ENCODE measurements around the gene MYNN. TPM values are rescaled to one million over a fixed set of nuclear protein-coding genes. Genes with fewer than 3 reads are reported as not detected.

MYNN gene
- total RNA-seq, 1 experiment from 2014 or later = 16.2 TPM

DNA sequence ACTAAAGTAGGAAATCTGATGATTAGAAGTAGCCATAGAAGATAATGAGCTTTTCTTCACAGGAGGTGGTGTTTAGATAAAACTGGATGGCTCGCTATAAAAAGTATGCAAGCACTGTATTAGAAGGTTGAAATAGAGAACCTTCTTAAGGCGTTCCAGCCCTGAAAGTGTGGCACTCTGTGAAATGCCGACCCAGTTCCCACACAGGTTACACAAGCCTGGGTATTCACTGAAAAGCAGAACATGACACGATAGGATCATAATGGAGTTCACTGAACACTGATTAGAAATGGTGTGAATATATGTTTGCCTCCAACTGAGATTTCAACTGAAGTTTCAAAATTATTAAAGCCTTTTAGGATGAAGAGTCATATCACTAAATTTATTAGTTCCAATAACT lies 54.5 kb downstream of the MYNN start:
- TF ChIP-seq, protein P1, sequence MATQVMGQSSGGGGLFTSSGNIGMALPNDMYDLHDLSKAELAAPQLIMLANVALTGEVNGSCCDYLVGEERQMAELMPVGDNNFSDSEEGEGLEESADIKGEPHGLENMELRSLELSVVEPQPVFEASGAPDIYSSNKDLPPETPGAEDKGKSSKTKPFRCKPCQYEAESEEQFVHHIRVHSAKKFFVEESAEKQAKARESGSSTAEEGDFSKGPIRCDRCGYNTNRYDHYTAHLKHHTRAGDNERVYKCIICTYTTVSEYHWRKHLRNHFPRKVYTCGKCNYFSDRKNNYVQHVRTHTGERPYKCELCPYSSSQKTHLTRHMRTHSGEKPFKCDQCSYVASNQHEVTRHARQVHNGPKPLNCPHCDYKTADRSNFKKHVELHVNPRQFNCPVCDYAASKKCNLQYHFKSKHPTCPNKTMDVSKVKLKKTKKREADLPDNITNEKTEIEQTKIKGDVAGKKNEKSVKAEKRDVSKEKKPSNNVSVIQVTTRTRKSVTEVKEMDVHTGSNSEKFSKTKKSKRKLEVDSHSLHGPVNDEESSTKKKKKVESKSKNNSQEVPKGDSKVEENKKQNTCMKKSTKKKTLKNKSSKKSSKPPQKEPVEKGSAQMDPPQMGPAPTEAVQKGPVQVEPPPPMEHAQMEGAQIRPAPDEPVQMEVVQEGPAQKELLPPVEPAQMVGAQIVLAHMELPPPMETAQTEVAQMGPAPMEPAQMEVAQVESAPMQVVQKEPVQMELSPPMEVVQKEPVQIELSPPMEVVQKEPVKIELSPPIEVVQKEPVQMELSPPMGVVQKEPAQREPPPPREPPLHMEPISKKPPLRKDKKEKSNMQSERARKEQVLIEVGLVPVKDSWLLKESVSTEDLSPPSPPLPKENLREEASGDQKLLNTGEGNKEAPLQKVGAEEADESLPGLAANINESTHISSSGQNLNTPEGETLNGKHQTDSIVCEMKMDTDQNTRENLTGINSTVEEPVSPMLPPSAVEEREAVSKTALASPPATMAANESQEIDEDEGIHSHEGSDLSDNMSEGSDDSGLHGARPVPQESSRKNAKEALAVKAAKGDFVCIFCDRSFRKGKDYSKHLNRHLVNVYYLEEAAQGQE (IDR thresholded peaks at IDR 0.05; ENCODE audit: insufficient read depth in 1 of 2, low read depth in 2 of 2, low read length in 1 of 2) = no peak
- TF ChIP-seq, protein P2, sequence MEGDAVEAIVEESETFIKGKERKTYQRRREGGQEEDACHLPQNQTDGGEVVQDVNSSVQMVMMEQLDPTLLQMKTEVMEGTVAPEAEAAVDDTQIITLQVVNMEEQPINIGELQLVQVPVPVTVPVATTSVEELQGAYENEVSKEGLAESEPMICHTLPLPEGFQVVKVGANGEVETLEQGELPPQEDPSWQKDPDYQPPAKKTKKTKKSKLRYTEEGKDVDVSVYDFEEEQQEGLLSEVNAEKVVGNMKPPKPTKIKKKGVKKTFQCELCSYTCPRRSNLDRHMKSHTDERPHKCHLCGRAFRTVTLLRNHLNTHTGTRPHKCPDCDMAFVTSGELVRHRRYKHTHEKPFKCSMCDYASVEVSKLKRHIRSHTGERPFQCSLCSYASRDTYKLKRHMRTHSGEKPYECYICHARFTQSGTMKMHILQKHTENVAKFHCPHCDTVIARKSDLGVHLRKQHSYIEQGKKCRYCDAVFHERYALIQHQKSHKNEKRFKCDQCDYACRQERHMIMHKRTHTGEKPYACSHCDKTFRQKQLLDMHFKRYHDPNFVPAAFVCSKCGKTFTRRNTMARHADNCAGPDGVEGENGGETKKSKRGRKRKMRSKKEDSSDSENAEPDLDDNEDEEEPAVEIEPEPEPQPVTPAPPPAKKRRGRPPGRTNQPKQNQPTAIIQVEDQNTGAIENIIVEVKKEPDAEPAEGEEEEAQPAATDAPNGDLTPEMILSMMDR (IDR thresholded peaks at IDR 0.05) = no peak
- ChIA-PET CTCF (interaction anchor here (0.6 kb wide), 1 partner anchor 588 kb away, joined by 3 read pairs; no protein-coding TSS in a partner anchor), POLR2A (no interaction called here)
- Histone ChIP-seq H3K9me3 (ENCODE audit: control insufficient read depth, insufficient read depth, low read depth, low read length) (no peaks in the 10 kb centered on the region), H3K27me3 (ENCODE audit: control insufficient read depth, insufficient read depth, low read length) (peaks cover 8% of the 10 kb centered on the region), H3K4me3 (ENCODE audit: low read depth in 2 of 2, low read length in 2 of 2) (no peak overlapping the region), H3K27ac (ENCODE audit: low read length) (no peak overlapping the region), H3K36me3 (ENCODE audit: control insufficient read depth, insufficient read depth, low read length) (no peaks in the 10 kb centered on the region), H3K4me1 (ENCODE audit: control insufficient read depth, insufficient read depth, low read length) (no peaks in the 10 kb centered on the region)
- DNase-seq (ENCODE audit: low read depth, low spot score) (no peak), ATAC-seq (no peak)
- intact Hi-C loops (cut with micrococcal nuclease; ENCODE audit: unreplicated experiment) (no loop called here), in situ Hi-C loops (cut with HindIII; ENCODE audit: low pct_unique_long_range_greater_than_20kb, low sequenced_read_pairs) (no loop called here)
- BruUV-seq (replicated peaks) = no TSS peak

DNA sequence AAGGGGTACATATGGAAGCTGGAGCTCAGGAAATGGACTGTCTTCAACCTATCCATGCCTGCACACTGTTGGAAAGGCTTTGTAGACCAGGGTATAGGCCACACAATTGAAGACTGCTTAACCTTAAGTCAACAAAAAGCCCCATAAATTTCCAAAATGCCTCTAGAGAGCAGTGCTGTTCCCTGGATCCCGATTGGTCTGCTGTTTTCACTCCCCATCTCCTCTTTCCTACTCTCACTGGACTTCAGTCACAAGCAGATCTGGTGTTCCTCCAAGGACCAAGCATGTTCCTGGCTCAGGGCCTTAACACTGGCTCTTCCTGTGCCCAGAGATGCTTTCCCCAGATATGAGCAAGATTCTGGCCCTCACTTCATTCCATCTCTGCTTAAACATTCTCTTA lies 62.3 kb downstream of the MYNN start:
- ATAC-seq (no peak), DNase-seq (ENCODE audit: low read depth, low spot score) (no peak)
- in situ Hi-C loops (cut with HindIII; ENCODE audit: low pct_unique_long_range_greater_than_20kb, low sequenced_read_pairs) (no loop called here), intact Hi-C loops (cut with micrococcal nuclease; ENCODE audit: unreplicated experiment) (no loop called here)
- Histone ChIP-seq H3K36me3 (ENCODE audit: control insufficient read depth, insufficient read depth, low read length) (no peaks in the 10 kb centered on the region), H3K27ac (ENCODE audit: low read length) (no peak overlapping the region), H3K9me3 (ENCODE audit: control insufficient read depth, insufficient read depth, low read depth, low read length) (no peaks in the 10 kb centered on the region), H3K27me3 (ENCODE audit: control insufficient read depth, insufficient read depth, low read length) (peaks cover 14% of the 10 kb centered on the region; the same call in 1 of the 2 replicates), H3K4me3 (ENCODE audit: low read depth in 2 of 2, low read length in 2 of 2) (no peak overlapping the region), H3K4me1 (ENCODE audit: control insufficient read depth, insufficient read depth, low read length) (no peaks in the 10 kb centered on the region)
- no TSS peak for BruUV-seq (replicated peaks)
- TF ChIP-seq SIN3A (IDR thresholded peaks at IDR 0.05; ENCODE audit: borderline replicate concordance, insufficient read depth, low read depth, low read length) (no peak), TCF7L2 (IDR thresholded peaks at IDR 0.05; ENCODE audit: low read depth, low read length) (no peak), POLR2AphosphoS5 (IDR thresholded peaks at IDR 0.05; ENCODE audit: low read depth, low read length) (no peak)
- TF ChIP-seq, protein P1 (IDR thresholded peaks at IDR 0.05; ENCODE audit: insufficient read depth in 1 of 2, low read depth in 2 of 2, low read length in 1 of 2) = no peak
- TF ChIP-seq, protein P2 (IDR thresholded peaks at IDR 0.05) = no peak
- ChIA-PET POLR2A (no interaction called here), CTCF (no interaction called here)

All from Panc1 (cell line).